ENCODE data around the gene DDX41. TPM values are rescaled to one million over a fixed set of nuclear protein-coding genes. Genes with fewer than 3 reads are reported as not detected.

Gene DDX41
- total RNA-seq, 4 donors from 2014 or later = 85.3 to 139 (median 105) TPM

DNA sequence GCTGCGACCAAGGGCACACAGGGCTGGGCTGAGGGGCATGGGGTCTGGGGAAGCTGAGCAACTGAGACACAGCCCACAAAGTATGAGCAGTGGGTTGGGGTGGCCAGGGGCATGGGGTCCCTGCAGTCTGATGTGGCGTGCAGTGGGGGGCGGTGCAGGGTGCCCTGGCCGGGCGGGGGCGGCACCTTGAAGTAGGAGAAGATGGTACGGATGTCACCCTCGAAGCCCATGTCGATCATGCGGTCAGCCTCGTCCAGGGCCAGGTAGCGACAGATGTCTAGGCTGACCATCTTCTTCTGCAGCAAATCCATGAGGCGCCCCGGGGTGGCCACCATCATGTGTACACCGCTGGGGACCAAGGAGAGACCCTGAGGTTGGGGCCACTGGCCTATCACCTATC lies 3.3 kb downstream of the DDX41 start:
- Histone ChIP-seq H3K36me3 (peaks cover 2 to 62% (median 13%) of the 10 kb centered on the region in 3 donors), H3K4me1 (peaks cover 3 to 42% (median 12%) of the 10 kb centered on the region in 4 donors), H3K4me3 (no peak overlapping the region), H3K9me3 (no peaks in the 10 kb centered on the region), H3K27ac (no peak overlapping the region), H3K27me3 (no peaks in the 10 kb centered on the region)
- TF ChIP-seq POLR2A (IDR thresholded peaks at IDR 0.05) (no peak), EP300 (IDR thresholded peaks at IDR 0.05) (no peak), CTCF (IDR thresholded peaks at IDR 0.05) (no peak)
- WGBS, 2 donors = 90 to 99% methylated on average over 15 of the region's 15 CpGs
- DNase-seq (ENCODE audit: low spot score in 2 of 2) = no peak

GRCh38 chr5:177512736-177513380 lies 3.9 kb downstream of the DDX41 start:
- no peak overlapping the region for H3K4me3 ChIP-seq
- no peaks in the 10 kb centered on the region for H3K9me3 ChIP-seq
- H3K27me3 ChIP-seq = no peaks in the 10 kb centered on the region
- H3K36me3 ChIP-seq = peaks cover 2 to 62% (median 13%) of the 10 kb centered on the region in 3 donors
- TF ChIP-seq POLR2A (IDR thresholded peaks at IDR 0.05) = no peak
- TF ChIP-seq EP300 (IDR thresholded peaks at IDR 0.05) = no peak
- no peak for TF ChIP-seq CTCF (IDR thresholded peaks at IDR 0.05)
- WGBS, 2 donors = 91 to 94% methylated on average over 16 of the region's 16 CpGs
- no peak for DNase-seq (ENCODE audit: low spot score in 2 of 2)
- no peak overlapping the region for H3K27ac ChIP-seq
- peaks cover 3 to 42% (median 12%) of the 10 kb centered on the region in 4 donors for H3K4me1 ChIP-seq

GRCh38 chr5:177511796-177512675 lies 4.7 kb downstream of the DDX41 start:
- H3K9me3 ChIP-seq = no peaks in the 10 kb centered on the region
- no peaks in the 10 kb centered on the region for H3K27me3 ChIP-seq
- peaks cover 2 to 62% (median 13%) of the 10 kb centered on the region in 3 donors for H3K36me3 ChIP-seq
- no peak overlapping the region for H3K4me3 ChIP-seq
- TF ChIP-seq POLR2A (IDR thresholded peaks at IDR 0.05) (no peak), EP300 (IDR thresholded peaks at IDR 0.05) (no peak), CTCF (IDR thresholded peaks at IDR 0.05) (no peak)
- no peak overlapping the region for H3K27ac ChIP-seq
- no peak for DNase-seq (ENCODE audit: low spot score in 2 of 2)
- 90 to 96% methylated on average over 23 to 26 of the region's 34 CpGs for WGBS, 2 donors
- peaks cover 3 to 38% (median 12%) of the 10 kb centered on the region in 4 donors for H3K4me1 ChIP-seq

DNA sequence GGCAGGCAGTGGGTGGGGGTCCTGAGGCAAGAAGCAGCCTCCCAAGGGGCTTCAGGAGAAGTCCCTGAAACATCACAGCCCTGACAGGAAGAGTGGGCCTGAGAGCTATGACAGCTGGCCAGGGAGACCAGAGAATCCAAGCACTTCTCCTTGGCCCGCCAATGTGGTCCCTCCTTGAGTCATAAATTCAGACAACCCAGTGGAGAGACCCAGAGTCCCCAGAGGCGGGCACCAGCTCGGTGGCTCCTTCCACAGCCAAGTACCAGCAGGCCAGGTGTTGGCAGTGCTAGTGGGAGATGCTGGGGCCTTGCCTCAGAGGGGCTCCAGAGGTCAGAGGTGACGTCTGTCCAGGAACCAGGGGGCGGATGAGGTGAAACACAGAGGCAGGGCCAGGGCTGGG lies 5.6 kb downstream of the DDX41 start:
- Histone ChIP-seq H3K9me3 (no peaks in the 10 kb centered on the region), H3K4me3 (no peak overlapping the region), H3K4me1 (peaks cover 3 to 36% (median 11%) of the 10 kb centered on the region in 4 donors), H3K27ac (peak overlapping the region in 2 of 4 donors; percentile 59 to 69), H3K36me3 (peaks cover 2 to 62% (median 13%) of the 10 kb centered on the region in 3 donors), H3K27me3 (no peaks in the 10 kb centered on the region)
- WGBS, 2 donors = 87 to 90% methylated on average over 5 of the region's 5 CpGs
- no peak for TF ChIP-seq CTCF (IDR thresholded peaks at IDR 0.05)
- no peak for TF ChIP-seq EP300 (IDR thresholded peaks at IDR 0.05)
- no peak for TF ChIP-seq POLR2A (IDR thresholded peaks at IDR 0.05)
- no peak for DNase-seq (ENCODE audit: low spot score in 2 of 2)

All from tibial nerve (tissue), 4 donors.